HG03457 (cell line): ENCODE data around the gene CRB1.

Experiments used
- ATAC-seq: cut with Tn5 transposase; IDR thresholded peaks from one replicate; pipeline ENCODE4 v1.9.1; 2021; ENCODE audit warnings: moderate number of reproducible peaks; ENCODE audit not compliant: unreplicated experiment

The CRB1 gene

GRCh38 chr1:197268012-197268411 is at the start of gene CRB1:
Gene CRB1 (plus strand): TSS chr1:197268252. CDS start chr1:197268413, 161 bp downstream.
- ATAC-seq, result no peak

- ATAC-seq, result no peak
These were observed 49.2 kb upstream of the CRB1 start for GRCh38 chr1:197218857-197219256.

GRCh38 chr1:197222025-197222685 is 45.9 kb upstream of the CRB1 start:
- ATAC-seq, result no peak

- no peak for ATAC-seq
These were observed 45.3 kb upstream of the CRB1 start for GRCh38 chr1:197222780-197223179.

- no peak for ATAC-seq
These were observed 43.9 kb upstream of the CRB1 start for GRCh38 chr1:197224160-197224559.

GRCh38 chr1:197225611-197226010 is 42.4 kb upstream of the CRB1 start:
- no peak for ATAC-seq

- ATAC-seq, result no peak
These were observed 33.5 kb upstream of the CRB1 start for GRCh38 chr1:197234581-197234980.

GRCh38 chr1:197235355-197235754 is 32.7 kb upstream of the CRB1 start:
- ATAC-seq, result no peak

- ATAC-seq, result no peak
These were observed 20.6 kb upstream of the CRB1 start for GRCh38 chr1:197247465-197247864.

GRCh38 chr1:197249324-197249723 is 18.7 kb upstream of the CRB1 start:
- ATAC-seq, result no peak

- ATAC-seq, result no peak
These were observed 17.4 kb upstream of the CRB1 start for GRCh38 chr1:197250616-197251015.

- no peak for ATAC-seq
These were observed 15.1 kb upstream of the CRB1 start for GRCh38 chr1:197252973-197253372.

GRCh38 chr1:197254866-197255265 is 13.2 kb upstream of the CRB1 start:
- ATAC-seq, result no peak

- no peak for ATAC-seq
These were observed 3.0 kb upstream of the CRB1 start for GRCh38 chr1:197264936-197265567.

- no peak for ATAC-seq
These were observed 1.0 kb downstream of the CRB1 start for GRCh38 chr1:197269053-197269452.

- no peak for ATAC-seq
These were observed 4.7 kb downstream of the CRB1 start for GRCh38 chr1:197272791-197273190.

GRCh38 chr1:197277166-197277565 is 9.1 kb downstream of the CRB1 start:
- no peak for ATAC-seq

GRCh38 chr1:197284325-197284724 is 16.3 kb downstream of the CRB1 start:
- ATAC-seq, result no peak

- no peak for ATAC-seq
These were observed 16.9 kb downstream of the CRB1 start for GRCh38 chr1:197284966-197285365.

- ATAC-seq, result no peak
These were observed 17.6 kb downstream of the CRB1 start for GRCh38 chr1:197285526-197286205.

GRCh38 chr1:197286634-197287033 is 18.6 kb downstream of the CRB1 start:
- no peak for ATAC-seq

- no peak for ATAC-seq
These were observed 19.8 kb downstream of the CRB1 start for GRCh38 chr1:197287863-197288262.
